HG03066 (cell line): ENCODE measurements around the gene PLEKHH1.
A peak's percentile ranks its signal among the peaks of the same experiment; 100 is the strongest.
"Not testable (repeated sequence)": the region's sequence is repeated elsewhere in the genome, so short reads cannot be mapped to it uniquely, and the experiment has no call there.

Source experiments
- ATAC-seq: cut with Tn5 transposase; IDR thresholded peaks from one replicate; pipeline ENCODE4 v1.9.1; 2021; ENCODE audit warnings: low read depth; ENCODE audit not compliant: unreplicated experiment

PLEKHH1 gene

GRCh38 chr14:67619446-67620216 is 86.5 kb downstream of the PLEKHH1 start, which contains the start of gene ARG2:
Gene ARG2, plus strand, starts transcription at chr14:67619920. Its CDS starts 58 bp downstream, at chr14:67619978.
- ATAC-seq: peak; percentile 95

GRCh38 chr14:67620217-67620785 is 87.2 kb downstream of the PLEKHH1 start:
- no peak for ATAC-seq

- ATAC-seq: no peak
Observed at GRCh38 chr14:67622675-67623074, 89.6 kb downstream of the PLEKHH1 start.

- ATAC-seq: no peak
Observed at GRCh38 chr14:67623114-67623513, 90.0 kb downstream of the PLEKHH1 start.

GRCh38 chr14:67626131-67626530 is 93.0 kb downstream of the PLEKHH1 start:
- not testable (repeated sequence) for ATAC-seq

GRCh38 chr14:67627519-67627918 is 94.4 kb downstream of the PLEKHH1 start:
- ATAC-seq: no peak

GRCh38 chr14:67630186-67630585 is 97.1 kb downstream of the PLEKHH1 start:
- no peak for ATAC-seq

GRCh38 chr14:67630938-67631337 is 97.8 kb downstream of the PLEKHH1 start:
- ATAC-seq: no peak

GRCh38 chr14:67633451-67634147 is 100.5 kb downstream of the PLEKHH1 start:
- no peak for ATAC-seq

- ATAC-seq: no peak
Observed at GRCh38 chr14:67636361-67636919, 103.3 kb downstream of the PLEKHH1 start.

- no peak for ATAC-seq
Observed at GRCh38 chr14:67638642-67639041, 105.6 kb downstream of the PLEKHH1 start.
